Measurements from ENCODE around the gene SELL.

DNA sequence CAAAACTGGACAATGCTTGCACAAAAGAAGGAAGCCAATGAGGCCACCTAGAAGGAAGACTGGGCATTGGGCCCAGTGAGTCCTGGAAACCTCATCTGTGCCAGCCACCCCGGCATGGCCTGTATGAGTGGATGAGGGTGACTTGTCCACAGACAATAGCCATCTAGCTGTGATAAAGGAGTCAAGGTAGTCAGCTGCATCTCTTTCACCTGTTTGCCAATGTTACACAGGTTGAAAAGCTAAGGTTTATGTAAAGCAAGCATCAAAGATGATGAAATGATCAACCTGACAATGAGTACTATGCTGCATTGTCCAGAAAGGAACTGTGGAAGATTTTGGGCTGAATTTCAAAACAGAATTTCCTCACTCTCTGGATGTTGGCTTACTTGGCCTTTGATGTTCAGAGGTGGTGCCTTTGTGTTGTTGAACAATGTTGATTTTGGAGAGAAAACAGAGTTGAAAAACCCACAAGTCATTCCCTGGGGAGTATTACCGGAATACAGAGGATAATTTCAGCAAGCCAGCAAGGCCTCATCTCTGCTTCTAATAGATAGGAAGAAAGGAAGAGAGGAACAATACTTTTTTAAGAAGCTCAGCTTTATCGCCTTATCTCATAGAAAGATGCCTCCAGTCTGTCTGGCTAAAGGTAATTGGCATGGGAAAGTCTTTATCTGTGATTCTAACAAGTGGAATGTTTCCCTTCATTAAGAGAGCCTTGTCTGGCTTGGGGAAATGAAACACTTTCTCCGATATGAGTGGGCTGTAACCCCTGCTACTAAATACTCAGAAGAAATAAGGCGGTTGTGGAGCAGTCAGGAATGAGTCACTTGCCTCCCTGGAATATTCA, 33.8 kb upstream of the SELL start:
- TF ChIP-seq, protein P1, sequence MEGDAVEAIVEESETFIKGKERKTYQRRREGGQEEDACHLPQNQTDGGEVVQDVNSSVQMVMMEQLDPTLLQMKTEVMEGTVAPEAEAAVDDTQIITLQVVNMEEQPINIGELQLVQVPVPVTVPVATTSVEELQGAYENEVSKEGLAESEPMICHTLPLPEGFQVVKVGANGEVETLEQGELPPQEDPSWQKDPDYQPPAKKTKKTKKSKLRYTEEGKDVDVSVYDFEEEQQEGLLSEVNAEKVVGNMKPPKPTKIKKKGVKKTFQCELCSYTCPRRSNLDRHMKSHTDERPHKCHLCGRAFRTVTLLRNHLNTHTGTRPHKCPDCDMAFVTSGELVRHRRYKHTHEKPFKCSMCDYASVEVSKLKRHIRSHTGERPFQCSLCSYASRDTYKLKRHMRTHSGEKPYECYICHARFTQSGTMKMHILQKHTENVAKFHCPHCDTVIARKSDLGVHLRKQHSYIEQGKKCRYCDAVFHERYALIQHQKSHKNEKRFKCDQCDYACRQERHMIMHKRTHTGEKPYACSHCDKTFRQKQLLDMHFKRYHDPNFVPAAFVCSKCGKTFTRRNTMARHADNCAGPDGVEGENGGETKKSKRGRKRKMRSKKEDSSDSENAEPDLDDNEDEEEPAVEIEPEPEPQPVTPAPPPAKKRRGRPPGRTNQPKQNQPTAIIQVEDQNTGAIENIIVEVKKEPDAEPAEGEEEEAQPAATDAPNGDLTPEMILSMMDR (IDR thresholded peaks at IDR 0.05; ENCODE audit: low read depth, low read length): no peak
- TF ChIP-seq POLR2A (IDR thresholded peaks at IDR 0.05; ENCODE audit: extremely low read depth, insufficient read length): no peak
